NCI-H128 (cell line): ENCODE results near the gene SH3D19.
"Not testable (repeated sequence)": the region's sequence is repeated elsewhere in the genome, so short reads cannot be mapped to it uniquely, and the experiment has no call there.

ENCODE experiments used
- DNase-seq: peaks from one replicate; lab custom pipeline; 2025; ENCODE audit not compliant: unreplicated experiment; lab: John Stamatoyannopoulos, UW

The SH3D19 gene

DNA sequence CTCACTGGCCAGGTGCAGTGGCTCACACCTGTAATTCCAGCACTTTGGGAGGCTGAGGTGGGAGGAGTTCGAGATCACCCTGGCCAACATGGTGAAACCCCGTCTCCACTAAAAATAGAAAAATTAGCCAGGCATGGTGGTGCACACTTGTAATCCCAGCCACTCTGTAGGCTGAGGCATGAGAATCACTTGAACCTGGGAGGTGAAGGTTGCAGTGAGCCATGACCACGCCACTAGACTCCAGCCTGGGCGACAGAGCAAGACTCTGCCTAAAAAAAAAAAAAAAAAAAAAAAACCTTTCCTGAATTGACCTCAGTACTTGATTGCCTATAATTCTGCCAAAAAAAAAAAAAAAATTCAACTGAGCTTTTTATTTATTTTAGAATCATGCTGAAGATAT, 3.2 kb downstream of the SH3D19 start:
- DNase-seq: not testable (repeated sequence)

DNA sequence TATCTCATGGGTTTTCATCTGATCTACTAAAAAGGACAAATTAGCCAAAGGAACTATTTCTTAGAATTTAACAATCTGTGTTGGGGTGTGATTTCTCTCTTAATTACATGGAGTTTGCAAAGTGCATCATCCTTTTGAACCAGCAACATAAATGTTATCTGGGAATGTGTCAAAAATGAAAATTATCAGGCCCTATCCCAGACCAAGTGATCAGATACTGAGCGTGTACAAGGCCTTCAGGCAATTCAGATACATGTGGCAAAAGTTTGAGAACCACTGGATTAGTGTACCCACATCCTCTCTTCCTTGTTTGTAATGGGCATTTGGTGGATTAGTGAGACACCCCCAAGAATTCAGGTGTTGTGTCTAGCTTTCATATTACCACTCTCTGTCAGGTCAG, 3.8 kb downstream of the SH3D19 start:
- DNase-seq: no peak

GRCh38 chr4:151319490-151319889, 5.9 kb downstream of the SH3D19 start:
- DNase-seq: no peak

GRCh38 chr4:151318307-151319006, 6.9 kb downstream of the SH3D19 start:
- no peak for DNase-seq

DNA sequence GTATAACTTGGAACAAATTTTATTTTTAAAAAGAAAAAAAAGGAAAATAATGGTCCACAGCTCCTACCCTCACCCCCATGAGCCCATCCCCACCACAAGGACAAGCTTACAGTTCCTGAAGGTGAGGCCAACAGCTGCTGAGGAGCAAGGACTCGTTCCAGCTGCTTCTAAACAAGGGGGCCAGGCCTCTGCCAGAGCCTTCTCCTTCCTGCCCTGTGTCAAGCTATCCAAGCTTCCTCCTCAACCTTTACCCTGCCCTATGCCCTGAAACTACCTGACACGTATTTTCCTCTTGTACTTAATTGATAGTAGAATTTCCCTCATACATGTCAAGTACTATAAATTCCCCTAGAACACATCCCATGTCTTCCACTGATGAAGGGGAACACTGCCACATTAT, 8.8 kb downstream of the SH3D19 start:
- DNase-seq: no peak

DNA sequence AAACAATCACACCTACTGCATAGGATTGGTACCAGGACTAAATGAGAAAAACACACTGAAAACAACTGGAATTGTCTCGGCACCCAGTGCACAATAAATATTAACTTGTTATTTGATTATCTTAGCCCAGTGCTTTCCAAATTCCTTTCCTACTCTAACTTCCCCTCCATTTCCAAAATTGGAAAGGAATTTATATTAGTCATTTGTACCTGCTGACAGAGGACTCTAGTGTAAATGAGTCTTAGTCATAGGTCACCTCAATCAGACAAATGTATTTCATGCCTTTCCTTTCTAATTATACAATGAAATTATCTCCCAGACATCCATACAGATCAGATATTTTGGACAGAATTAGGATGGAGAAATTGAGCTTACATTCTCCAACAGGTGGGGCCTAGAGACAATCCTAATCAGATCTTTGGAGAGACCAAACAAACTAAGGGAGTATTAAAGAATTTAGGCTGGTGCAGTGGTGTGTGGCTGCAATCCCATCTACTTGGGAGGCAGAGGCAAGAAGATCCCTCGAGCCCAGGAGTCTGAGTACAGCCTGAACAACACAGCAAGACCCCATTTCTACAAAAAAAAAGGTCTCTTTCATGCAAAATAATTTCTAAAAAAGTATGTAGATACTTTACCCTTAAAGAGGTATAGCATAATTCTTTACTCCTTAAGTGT, 10.1 kb downstream of the SH3D19 start:
- DNase-seq: no peak

DNA sequence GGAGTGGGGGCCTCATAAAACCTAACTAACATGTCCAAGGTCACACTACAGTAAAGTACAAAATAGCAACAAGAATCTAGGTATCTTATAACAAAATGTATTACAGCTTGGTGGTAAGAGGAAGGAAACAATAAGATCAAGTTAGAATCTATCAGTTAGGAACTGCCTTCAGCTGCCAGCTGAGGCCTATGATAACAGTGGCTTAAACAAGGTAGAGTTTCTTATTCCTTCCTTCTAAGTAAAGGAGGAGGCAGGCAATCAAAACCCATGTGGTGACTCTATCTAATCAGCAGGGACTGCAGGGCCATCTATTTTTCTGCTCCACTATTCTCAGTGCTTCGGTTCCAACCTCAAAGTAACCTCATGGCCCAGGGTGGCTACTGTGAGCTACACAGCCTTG, 10.9 kb downstream of the SH3D19 start:
- DNase-seq: no peak

- DNase-seq: no peak
Observed at GRCh38 chr4:151314010-151314355, 11.4 kb downstream of the SH3D19 start.

GRCh38 chr4:151313306-151314009, 11.9 kb downstream of the SH3D19 start:
- no peak for DNase-seq

DNA sequence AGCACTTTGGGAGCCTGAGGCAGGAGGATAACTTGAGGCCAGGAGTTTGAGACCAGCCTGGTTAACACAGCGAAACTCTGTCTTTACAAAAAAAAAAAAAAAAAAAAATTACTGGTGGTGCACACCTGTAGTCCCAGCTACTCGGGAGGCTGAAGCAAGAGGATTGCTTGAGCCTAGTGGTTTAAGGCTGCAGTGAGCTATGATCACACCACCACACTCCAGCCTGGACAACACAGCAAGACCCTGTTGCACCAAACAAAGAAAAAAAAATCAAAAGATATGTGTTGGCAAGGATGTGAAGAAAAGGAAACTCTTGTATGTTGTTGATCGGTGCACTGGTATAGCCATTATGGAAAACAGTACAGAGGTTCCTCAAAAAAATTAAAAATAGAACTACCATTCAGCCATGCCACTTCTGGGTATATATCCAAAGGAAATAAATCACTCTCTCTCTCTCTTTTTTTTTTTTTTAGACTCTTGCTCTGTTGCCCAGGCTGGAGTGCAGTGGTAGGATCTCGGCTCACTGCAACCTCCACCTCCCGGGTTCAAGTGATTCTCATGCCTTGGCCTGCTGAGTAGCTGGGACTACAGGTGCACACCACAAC, 15.2 kb downstream of the SH3D19 start:
- DNase-seq: no peak

- DNase-seq: no peak
Observed at GRCh38 chr4:151304755-151305154, 20.6 kb downstream of the SH3D19 start.

DNA sequence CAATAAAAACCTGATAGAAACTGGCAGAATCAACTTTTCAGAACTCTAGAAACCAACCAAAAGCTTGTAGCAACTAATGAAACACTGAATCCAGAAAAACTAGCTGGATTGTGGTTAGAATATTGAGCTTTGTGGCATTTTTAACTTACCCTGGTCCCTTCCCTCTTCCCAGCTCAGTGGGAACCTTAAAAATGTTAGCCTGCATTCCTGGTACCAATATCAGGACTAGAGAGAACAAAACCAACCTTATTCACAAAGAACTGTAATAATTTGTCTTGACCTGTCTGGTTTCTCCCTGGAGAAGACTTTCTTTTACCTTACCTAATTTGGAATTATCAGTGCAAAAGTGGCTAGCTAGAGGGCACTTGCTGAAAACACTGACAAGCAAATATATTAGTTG, 21.2 kb downstream of the SH3D19 start:
- no peak for DNase-seq

- no peak for DNase-seq
Observed at GRCh38 chr4:151302432-151302831, 23.0 kb downstream of the SH3D19 start.

DNA sequence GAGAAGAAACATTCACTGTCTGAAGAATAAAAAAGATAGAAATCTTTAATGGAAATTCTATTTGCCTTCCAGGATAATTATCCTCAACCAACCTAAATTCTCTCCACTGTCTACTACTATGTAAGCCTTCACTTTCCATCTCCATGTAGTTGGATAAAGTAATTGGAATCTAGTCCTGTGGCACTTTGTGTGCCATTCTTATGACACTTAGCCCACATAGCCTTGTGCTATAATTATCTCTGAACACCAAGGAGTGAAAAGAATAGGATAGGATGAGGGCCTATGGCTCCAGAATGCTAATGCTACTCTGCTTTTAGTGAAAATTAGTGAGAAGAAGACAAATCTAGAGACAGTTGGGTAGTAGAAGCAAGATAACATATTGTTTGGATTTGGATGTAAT, 28.2 kb downstream of the SH3D19 start:
- no peak for DNase-seq

DNA sequence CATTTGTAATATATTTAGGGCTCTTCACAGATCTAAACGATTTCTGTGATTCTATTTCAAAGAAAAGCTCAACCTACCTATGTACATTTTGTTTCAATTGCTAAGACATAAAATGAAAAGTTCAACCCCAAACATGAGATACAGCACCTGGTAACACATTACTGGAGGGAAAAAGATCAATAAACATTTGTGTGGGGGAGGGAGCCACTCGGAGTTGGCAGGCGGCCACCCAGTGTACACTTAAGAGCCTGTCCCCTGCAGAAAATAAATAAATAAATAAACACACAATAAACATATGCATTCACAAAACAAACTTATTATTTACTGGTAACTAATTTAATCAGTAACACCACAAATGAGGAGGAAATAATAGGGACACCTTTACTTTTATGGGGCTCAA, 29.2 kb downstream of the SH3D19 start:
- DNase-seq: no peak

DNA sequence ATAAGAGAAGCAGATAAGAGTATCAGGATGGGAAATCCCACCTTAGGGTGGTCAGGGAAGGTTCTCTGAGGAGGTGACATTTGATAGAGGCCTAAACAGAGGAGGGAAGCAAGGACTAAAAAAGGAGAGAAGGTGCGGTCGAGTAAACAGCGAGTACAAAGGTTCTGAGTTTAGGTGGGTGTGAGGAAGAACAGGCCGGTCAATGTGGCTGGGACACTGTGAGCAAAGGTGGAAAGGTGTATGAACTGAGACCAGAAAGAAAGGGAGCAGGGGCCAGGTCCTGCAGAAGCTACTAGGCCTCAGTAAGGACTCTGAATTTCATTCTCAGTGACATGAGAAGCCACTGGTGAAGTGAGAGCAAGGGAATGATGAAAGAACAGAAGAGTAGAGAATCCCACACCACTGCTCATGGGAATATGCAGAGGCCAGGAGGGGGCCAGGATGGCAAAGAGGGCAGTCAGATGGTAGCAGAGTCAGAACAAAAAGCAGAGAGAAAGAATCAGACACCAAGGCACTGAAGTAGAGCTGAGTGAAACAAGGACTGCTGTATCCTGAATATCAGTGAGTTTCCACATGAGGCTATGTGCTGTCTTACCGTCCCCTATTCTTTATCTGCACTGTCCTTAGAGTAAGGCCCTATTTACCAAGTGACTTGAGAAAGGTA, 30.4 kb downstream of the SH3D19 start:
- DNase-seq: no peak

DNA sequence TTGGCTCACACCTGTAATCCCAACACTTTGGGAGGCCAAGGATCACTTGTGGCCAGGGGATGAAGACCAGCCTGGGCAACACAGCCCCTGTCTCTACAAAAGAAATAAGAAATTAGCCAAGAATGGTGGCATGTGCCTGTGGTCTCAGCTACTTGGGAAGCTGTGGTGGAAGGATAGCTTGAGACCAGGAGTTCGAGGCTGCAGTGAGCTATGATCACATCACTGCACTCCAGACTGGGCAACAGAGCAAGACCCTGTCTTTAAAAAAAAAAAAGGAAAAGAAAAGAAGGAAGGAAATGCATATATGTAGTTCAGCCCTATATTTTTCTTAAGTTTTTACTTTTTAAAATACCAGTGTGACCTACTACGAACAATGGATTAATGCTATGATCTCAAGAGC, 33.4 kb downstream of the SH3D19 start:
- no peak for DNase-seq

GRCh38 chr4:151291485-151291884, 33.9 kb downstream of the SH3D19 start:
- no peak for DNase-seq

- no peak for DNase-seq
Observed at GRCh38 chr4:151287409-151287808, 38.0 kb downstream of the SH3D19 start.

- DNase-seq: no peak
Observed at GRCh38 chr4:151284534-151285245, 40.7 kb downstream of the SH3D19 start.
